H9 (cell line): ENCODE data around the gene SPTBN1. TPM values are rescaled to one million over a fixed set of nuclear protein-coding genes. Genes with fewer than 3 reads are reported as not detected.

Experiments used
- DNase-seq: peaks from one replicate; pipeline ENCODE4 v3.0.0-alpha.2; 2017
- H2AFZ ChIP-seq: one replicate; pipeline ENCODE4 v1.6.1; 2013; ENCODE audit warnings: mild to moderate bottlenecking, low read length, control low read depth, moderate library complexity
- H2AK5ac ChIP-seq: 2 replicates; pipeline ENCODE4 v1.6.1; 2013; ENCODE audit warnings: low read length, control low read depth, mixed read lengths; ENCODE audit not compliant: insufficient read length
- H2BK120ac ChIP-seq: one replicate; pipeline ENCODE4 v1.6.1; 2013; ENCODE audit warnings: low read depth, mild to moderate bottlenecking, low read length, control low read depth, inconsistent platforms; ENCODE audit not compliant: poor library complexity, severe bottlenecking
- H2BK12ac ChIP-seq: 2 replicates; pipeline ENCODE4 v1.6.1; 2013; ENCODE audit warnings: low read length, control low read depth, mixed read lengths, low read depth; ENCODE audit not compliant: insufficient read length
- H2BK15ac ChIP-seq: 2 replicates; pipeline ENCODE4 v1.6.1; 2013; ENCODE audit warnings: low read depth, low read length, control low read depth
- H2BK20ac ChIP-seq: one replicate; pipeline ENCODE4 v1.6.1; 2013; ENCODE audit warnings: low read depth, mild to moderate bottlenecking, low read length, control low read depth, inconsistent platforms; ENCODE audit not compliant: poor library complexity, severe bottlenecking
- H2BK5ac ChIP-seq: 2 replicates; pipeline ENCODE4 v1.6.1; 2013; ENCODE audit warnings: low read length, control low read depth, mixed read lengths; ENCODE audit not compliant: insufficient read length
- H3K14ac ChIP-seq: 2 replicates; pipeline ENCODE4 v1.6.1; 2013; ENCODE audit warnings: low read length, control low read depth; ENCODE audit not compliant: insufficient read depth
- H3K18ac ChIP-seq: 2 replicates; pipeline ENCODE4 v1.6.1; 2013; ENCODE audit warnings: low read depth, mild to moderate bottlenecking, mixed read lengths, low read length, control low read depth; ENCODE audit not compliant: insufficient read length
- H3K23ac ChIP-seq: 2 replicates; pipeline ENCODE4 v1.6.1; 2013; ENCODE audit warnings: low read length, control low read depth, mixed read lengths, low read depth; ENCODE audit not compliant: insufficient read length
- H3K23me2 ChIP-seq: 2 replicates; pipeline ENCODE4 v1.6.1; 2013; ENCODE audit warnings: low read depth, mild to moderate bottlenecking, mixed read lengths, low read length, control low read depth; ENCODE audit not compliant: insufficient read length, poor library complexity, severe bottlenecking
- H3K27ac ChIP-seq: 2 replicates; pipeline ENCODE4 v1.5.1; 2013; ENCODE audit warnings: low read length, control low read depth, mixed read lengths, low read depth; ENCODE audit not compliant: insufficient read length
- H3K27me3 ChIP-seq: 2 replicates; pipeline ENCODE4 v1.6.1; 2013; ENCODE audit warnings: low read length, control low read depth, inconsistent platforms; ENCODE audit not compliant: insufficient read depth
- H3K4ac ChIP-seq: 2 replicates; pipeline ENCODE4 v1.6.1; 2013; ENCODE audit warnings: low read depth, mild to moderate bottlenecking, control low read depth, inconsistent platforms, low read length, moderate library complexity
- H3K4me1 ChIP-seq: 2 replicates; pipeline ENCODE4 v1.6.1; 2013; ENCODE audit warnings: low read length, control low read depth, inconsistent platforms; ENCODE audit not compliant: insufficient read depth
- H3K4me2 ChIP-seq: 2 replicates; pipeline ENCODE4 v1.6.1; 2013; ENCODE audit warnings: low read length, control low read depth, mixed read lengths; ENCODE audit not compliant: insufficient read length, insufficient read depth
- H3K56ac ChIP-seq: 2 replicates; pipeline ENCODE4 v1.6.1; 2013; ENCODE audit warnings: low read depth, mild to moderate bottlenecking, mixed read lengths, low read length, control low read depth; ENCODE audit not compliant: insufficient read length
- H3K79me1 ChIP-seq: 2 replicates; pipeline ENCODE4 v1.6.1; 2013; ENCODE audit warnings: low read depth, mild to moderate bottlenecking, moderate library complexity, low read length, control low read depth, inconsistent platforms; ENCODE audit not compliant: insufficient read depth, poor library complexity, severe bottlenecking
- H3K79me2 ChIP-seq: 2 replicates; pipeline ENCODE4 v1.6.1; 2013; ENCODE audit warnings: low read length, control low read depth, inconsistent platforms; ENCODE audit not compliant: insufficient read depth
- H3K9ac ChIP-seq: 2 replicates; pipeline ENCODE4 v1.6.1; 2013; ENCODE audit warnings: low read length, control low read depth, mixed read lengths; ENCODE audit not compliant: insufficient read length; ENCODE audit errors: extremely low read depth
- H3K9me3 ChIP-seq: one replicate; pipeline ENCODE4 v1.6.1; 2013; ENCODE audit warnings: low read depth, low read length, inconsistent platforms; ENCODE audit not compliant: control insufficient read depth
- H3T11ph ChIP-seq: one replicate; pipeline ENCODE4 v1.6.1; 2013; ENCODE audit warnings: mild to moderate bottlenecking, low read length, control low read depth, inconsistent platforms
- H4K20me1 ChIP-seq: one replicate; pipeline ENCODE4 v1.6.1; 2013; ENCODE audit not compliant: control insufficient read depth, insufficient read length, insufficient read depth
- H4K5ac ChIP-seq: 2 replicates; pipeline ENCODE4 v1.6.1; 2013; ENCODE audit warnings: low read depth, mild to moderate bottlenecking, mixed read lengths, low read length, control low read depth; ENCODE audit not compliant: insufficient read length
- H4K8ac ChIP-seq: replicated peaks from 2 replicates; pipeline ENCODE4 v1.6.1; 2013; ENCODE audit warnings: low read length, control low read depth, mixed read lengths, low read depth; ENCODE audit not compliant: insufficient read length
- H4K91ac ChIP-seq: 2 replicates; pipeline ENCODE4 v1.6.1; 2013; ENCODE audit warnings: low read depth, mild to moderate bottlenecking, moderate library complexity, mixed read lengths, low read length, control low read depth; ENCODE audit not compliant: insufficient read length
- H3K27ac Mint-ChIP-seq, 3 experiments: 2 replicates in 2 of 3; 3 replicates in 1 of 3; pipeline ENCODE4 v1.8.0; 2020 to 2021; ENCODE audit warnings: mixed read lengths in 3 of 3, mild to moderate bottlenecking in 1 of 3, moderate library complexity in 1 of 3
- H3K27me3 Mint-ChIP-seq: 2 replicates; pipeline ENCODE4 v1.8.0; 2021; ENCODE audit warnings: low read depth, mild to moderate bottlenecking, moderate library complexity, mixed read lengths
- H3K36me3 Mint-ChIP-seq, 3 experiments: 2 replicates in 2 of 3; 3 replicates in 1 of 3; pipeline ENCODE4 v1.8.0; 2020 to 2021; ENCODE audit warnings: low read depth in 3 of 3, mixed read lengths in 3 of 3; ENCODE audit not compliant: insufficient read depth in 1 of 3
- H3K4me1 Mint-ChIP-seq, 2 experiments: 2 replicates each; pipeline ENCODE4 v1.8.0; 2020; ENCODE audit warnings: mixed read lengths in 2 of 2
- H3K4me3 Mint-ChIP-seq, 2 experiments: 2 replicates in 1 of 2; 3 replicates in 1 of 2; pipeline ENCODE4 v1.8.0; 2020 to 2021; ENCODE audit warnings: mild to moderate bottlenecking in 2 of 2, mixed read lengths in 2 of 2, moderate library complexity in 1 of 2
- H3K9me3 Mint-ChIP-seq, 2 experiments: 2 replicates in 1 of 2; 3 replicates in 1 of 2; pipeline ENCODE4 v1.8.0; 2020; ENCODE audit warnings: mild to moderate bottlenecking in 2 of 2, mixed read lengths in 2 of 2, moderate library complexity in 1 of 2
- CTCF ChIP-seq: fragments of 200-600 bp; sonication (generic); conservative IDR thresholded peaks from 3 replicates; pipeline ENCODE4 v1.8.0; 2021; ENCODE audit warnings: antibody characterized with exemption, mild to moderate bottlenecking
- WGBS: extraction: QIAGEN DNeasy Blood & Tissue Kit; methylation state at CpG from one replicate; pipeline ENCODE4 v1.1.7; 2013; ENCODE audit warnings: missing lambda C conversion rate, low lambda C conversion rate, mixed read lengths; ENCODE audit not compliant: insufficient read length; ENCODE audit errors: extremely low coverage; 5-methylcytosine and 5-hydroxymethylcytosine counted together
- total RNA-seq: library from RNA; stranded (reverse); gene quantifications from 2 replicates; pipeline ENCODE4 v1.2.1, GENCODE V29; 2021

Gene SPTBN1
- total RNA-seq, 1 experiment from 2014 or later, result 164 TPM

- no peaks in the 10 kb centered on the region for H3K36me3 Mint-ChIP-seq
- no peak overlapping the region for H4K91ac ChIP-seq
- H3K4me1 ChIP-seq, result no peaks in the 10 kb centered on the region; the same call in 1 of the 2 replicates
- no peak overlapping the region for H2AFZ ChIP-seq
- H4K20me1 ChIP-seq, result no peaks in the 10 kb centered on the region
- H3K27ac ChIP-seq, result no peak overlapping the region
- H3K23me2 ChIP-seq, result no peaks in the 10 kb centered on the region
- no peaks in the 10 kb centered on the region for H3K27me3 Mint-ChIP-seq
- no peaks in the 10 kb centered on the region for H3K79me1 ChIP-seq
- H2BK5ac ChIP-seq, result no peak overlapping the region
- no peak overlapping the region for H3K4ac ChIP-seq
- no peak for TF ChIP-seq CTCF
- H3K23ac ChIP-seq, result no peak overlapping the region
- H3K27ac Mint-ChIP-seq, result no peak overlapping the region
- no peak overlapping the region for H3K9ac ChIP-seq
- no peak overlapping the region for H2BK12ac ChIP-seq
- H3T11ph ChIP-seq, result no peak overlapping the region
- H3K14ac ChIP-seq, result no peak overlapping the region
- no peak overlapping the region for H2BK15ac ChIP-seq
- no peaks in the 10 kb centered on the region for H3K27me3 ChIP-seq
- H2BK20ac ChIP-seq, result no peak overlapping the region
- H3K4me2 ChIP-seq, result no peak overlapping the region
- DNase-seq, result no peak
- no peaks in the 10 kb centered on the region for H3K79me2 ChIP-seq
- no peak overlapping the region for H2AK5ac ChIP-seq
- H4K8ac ChIP-seq, result no peak overlapping the region
- no peaks in the 10 kb centered on the region for H3K9me3 Mint-ChIP-seq
- no peak overlapping the region for H3K18ac ChIP-seq
- no peak overlapping the region for H2BK120ac ChIP-seq
- no CpG with 5 or more reads among the region's 3 CpGs for WGBS
- H4K5ac ChIP-seq, result no peak overlapping the region
- H3K9me3 ChIP-seq, result no peaks in the 10 kb centered on the region
- no peak overlapping the region for H3K4me3 Mint-ChIP-seq
- H3K4me1 Mint-ChIP-seq, result peaks cover 20 to 31% of the 10 kb centered on the region in 2 experiments
- no peak overlapping the region for H3K56ac ChIP-seq
Observed at GRCh38 chr2:54512183-54512582, 56.1 kb downstream of the SPTBN1 start.
